OCI-LY7 (cell line): ENCODE measurements around the gene PPFIA2. TPM values are rescaled to one million over a fixed set of nuclear protein-coding genes. Genes with fewer than 3 reads are reported as not detected.

ENCODE experiments used
- BruUV-seq: library from RNA; stranded (reverse); fragments of 400-500 nt; replicated peaks from 2 replicates; lab custom pipeline; 2021; lab: Mats Ljungman, UMichigan
- CTCF ChIA-PET: fragments of 300-600 bp; sonication (Branson Sonifier 250); formaldehyde crosslinking; loops from one replicate; lab custom pipeline; 2022; ENCODE audit warnings: antibody characterized with exemption; ENCODE audit not compliant: unreplicated experiment; lab: Charles Lee
- POLR2A ChIA-PET: fragments of 300-600 bp; sonication (Branson Sonifier 250); formaldehyde crosslinking; loops from one replicate; lab custom pipeline; 2022; ENCODE audit warnings: antibody characterized with exemption; lab: Charles Lee
- DNase-seq: peaks from one replicate; pipeline ENCODE4 v3.0.0-alpha.2; 2015; ENCODE audit warnings: low spot score
- H2AFZ ChIP-seq: fragments of 200-600 bp; sonication (generic), shearing (Covaris generic); 2 replicates; pipeline ENCODE4 v1.6.1; 2014; ENCODE audit warnings: mild to moderate bottlenecking, antibody characterized with exemption, low read length, moderate library complexity
- H3K27ac ChIP-seq: fragments of 200-600 bp; sonication (generic); 2 replicates; pipeline ENCODE4 v1.5.1; 2014; ENCODE audit warnings: mixed run types, low read depth, mild to moderate bottlenecking, moderate library complexity, low read length, inconsistent platforms; ENCODE audit not compliant: poor library complexity, severe bottlenecking
- H3K36me3 ChIP-seq: fragments of 200-600 bp; sonication (generic); 2 replicates; pipeline ENCODE4 v1.6.1; 2014; ENCODE audit warnings: mild to moderate bottlenecking, antibody characterized with exemption, low read length, moderate library complexity, mixed read lengths; ENCODE audit not compliant: insufficient read depth
- H3K4me1 ChIP-seq: fragments of 200-600 bp; sonication (generic); 2 replicates; pipeline ENCODE4 v1.5.1; 2014; ENCODE audit warnings: mild to moderate bottlenecking, low read length; ENCODE audit not compliant: insufficient read depth, poor library complexity, severe bottlenecking
- H3K4me2 ChIP-seq: fragments of 200-600 bp; sonication (generic); 2 replicates; pipeline ENCODE4 v1.6.1; 2014; ENCODE audit warnings: mild to moderate bottlenecking, low read length
- H3K4me3 ChIP-seq: fragments of 200-600 bp; sonication (generic); 2 replicates; pipeline ENCODE4 v1.5.1; 2014; ENCODE audit warnings: mild to moderate bottlenecking, low read depth, low read length; ENCODE audit not compliant: poor library complexity, severe bottlenecking
- H3K79me2 ChIP-seq: fragments of 200-600 bp; sonication (generic); 2 replicates; pipeline ENCODE4 v1.6.1; 2016; ENCODE audit warnings: low read depth, mild to moderate bottlenecking, low read length, moderate library complexity, mixed read lengths; ENCODE audit not compliant: insufficient read depth
- H3K9me2 ChIP-seq: fragments of 200-600 bp; sonication (generic); 2 replicates; pipeline ENCODE4 v1.6.1; 2016; ENCODE audit warnings: mild to moderate bottlenecking, low read length, mixed read lengths; ENCODE audit not compliant: insufficient read depth
- H3K9me3 ChIP-seq: fragments of 200-600 bp; sonication (generic); 2 replicates; pipeline ENCODE4 v1.6.1; 2014; ENCODE audit warnings: mild to moderate bottlenecking, mixed run types, low read length, mixed read lengths
- H4K20me1 ChIP-seq: fragments of 200-600 bp; sonication (generic); 2 replicates; pipeline ENCODE4 v1.6.1; 2014; ENCODE audit warnings: mild to moderate bottlenecking, antibody characterized with exemption, low read length, moderate library complexity, mixed read lengths; ENCODE audit not compliant: insufficient read depth
- CTCF ChIP-seq: fragments of 200-600 bp; sonication (generic); conservative IDR thresholded peaks from 2 replicates; pipeline ENCODE4 v1.5.1; 2014; ENCODE audit warnings: mild to moderate bottlenecking, antibody characterized with exemption, low read length, moderate library complexity, mixed read lengths
- EZH2phosphoT487 ChIP-seq: fragments of 200-600 bp; sonication (generic); IDR thresholded peaks from 2 replicates; pipeline ENCODE4 v1.6.1; 2018; ENCODE audit warnings: low read depth, borderline replicate concordance, mild to moderate bottlenecking, mixed run types, antibody characterized with exemption, low read length, moderate library complexity, mixed read lengths
- intact Hi-C: fragments of 100-400 bp; cut with micrococcal nuclease; formaldehyde crosslinking; loops from one replicate; pipeline ENCODE4 v1.10.0; 2022; ENCODE audit not compliant: unreplicated experiment
- total RNA-seq, 2 experiments: library from RNA; depleted of rRNA in 1 of 2; stranded (reverse); fragments of >200 nt in 1 of 2; shearing (Covaris generic) in 1 of 2; gene quantifications; 2 replicates each; pipeline ENCODE4 v1.2.3, GENCODE V29; 2014 to 2022

PPFIA2 gene
- total RNA-seq, 2 experiments from 2014 or later, result not detected

GRCh38 chr12:81297601-81298000 is 461.5 kb downstream of the PPFIA2 start:
- Histone ChIP-seq H2AFZ (no peak overlapping the region), H3K79me2 (no peaks in the 10 kb centered on the region), H3K4me1 (no peaks in the 10 kb centered on the region), H3K4me3 (no peak overlapping the region), H3K27ac (no peak overlapping the region), H3K9me2 (no peaks in the 10 kb centered on the region), H3K9me3 (no peaks in the 10 kb centered on the region), H3K36me3 (no peaks in the 10 kb centered on the region), H4K20me1 (no peaks in the 10 kb centered on the region), H3K4me2 (no peak overlapping the region)
- intact Hi-C loops, result no loop called here
- CTCF ChIA-PET, result no interaction called here
- no peak for TF ChIP-seq CTCF
- TF ChIP-seq EZH2phosphoT487, result no peak
- BruUV-seq, result no TSS peak
- no peak for DNase-seq
- POLR2A ChIA-PET, result interaction anchor here (0.8 to 1.1 kb wide), 2 partner anchors 24 to 651 kb away, joined by 3 to 4 read pairs; no protein-coding TSS in a partner anchor

- H3K4me1 ChIP-seq, result no peaks in the 10 kb centered on the region
- H3K4me2 ChIP-seq, result no peak overlapping the region
- no peaks in the 10 kb centered on the region for H3K9me3 ChIP-seq
- no peak overlapping the region for H3K4me3 ChIP-seq
- no peaks in the 10 kb centered on the region for H3K79me2 ChIP-seq
- ChIA-PET POLR2A (interaction anchor here (1.6 kb wide), 1 partner anchor 10 kb away, joined by 4 read pairs; no protein-coding TSS in a partner anchor), CTCF (no interaction called here)
- BruUV-seq, result no TSS peak
- no peak for DNase-seq
- intact Hi-C loops, result no loop called here
- TF ChIP-seq CTCF (no peak), EZH2phosphoT487 (no peak)
- H4K20me1 ChIP-seq, result no peaks in the 10 kb centered on the region
- H2AFZ ChIP-seq, result no peak overlapping the region
- no peak overlapping the region for H3K27ac ChIP-seq
- no peaks in the 10 kb centered on the region for H3K9me2 ChIP-seq
- H3K36me3 ChIP-seq, result no peaks in the 10 kb centered on the region
Measured at GRCh38 chr12:81296556-81297305, 462.4 kb downstream of the PPFIA2 start.

GRCh38 chr12:81295251-81295650 is 463.9 kb downstream of the PPFIA2 start:
- H2AFZ ChIP-seq, result no peak overlapping the region
- no peak overlapping the region for H3K27ac ChIP-seq
- H4K20me1 ChIP-seq, result no peaks in the 10 kb centered on the region
- H3K9me2 ChIP-seq, result no peaks in the 10 kb centered on the region
- no TSS peak for BruUV-seq
- TF ChIP-seq EZH2phosphoT487 (no peak), CTCF (no peak)
- CTCF ChIA-PET, result no interaction called here
- H3K4me3 ChIP-seq, result no peak overlapping the region
- H3K4me2 ChIP-seq, result no peak overlapping the region
- POLR2A ChIA-PET, result no interaction called here
- H3K79me2 ChIP-seq, result no peaks in the 10 kb centered on the region
- no peaks in the 10 kb centered on the region for H3K9me3 ChIP-seq
- DNase-seq, result no peak
- H3K4me1 ChIP-seq, result no peaks in the 10 kb centered on the region
- H3K36me3 ChIP-seq, result no peaks in the 10 kb centered on the region
- intact Hi-C loops, result no loop called here
